ENCODE data around the gene GRID1. TPM values are rescaled to one million over a fixed set of nuclear protein-coding genes. Genes with fewer than 3 reads are reported as not detected.

GRID1 gene
- total RNA-seq, 1 experiment from 2014 or later = 5.6 TPM

DNA sequence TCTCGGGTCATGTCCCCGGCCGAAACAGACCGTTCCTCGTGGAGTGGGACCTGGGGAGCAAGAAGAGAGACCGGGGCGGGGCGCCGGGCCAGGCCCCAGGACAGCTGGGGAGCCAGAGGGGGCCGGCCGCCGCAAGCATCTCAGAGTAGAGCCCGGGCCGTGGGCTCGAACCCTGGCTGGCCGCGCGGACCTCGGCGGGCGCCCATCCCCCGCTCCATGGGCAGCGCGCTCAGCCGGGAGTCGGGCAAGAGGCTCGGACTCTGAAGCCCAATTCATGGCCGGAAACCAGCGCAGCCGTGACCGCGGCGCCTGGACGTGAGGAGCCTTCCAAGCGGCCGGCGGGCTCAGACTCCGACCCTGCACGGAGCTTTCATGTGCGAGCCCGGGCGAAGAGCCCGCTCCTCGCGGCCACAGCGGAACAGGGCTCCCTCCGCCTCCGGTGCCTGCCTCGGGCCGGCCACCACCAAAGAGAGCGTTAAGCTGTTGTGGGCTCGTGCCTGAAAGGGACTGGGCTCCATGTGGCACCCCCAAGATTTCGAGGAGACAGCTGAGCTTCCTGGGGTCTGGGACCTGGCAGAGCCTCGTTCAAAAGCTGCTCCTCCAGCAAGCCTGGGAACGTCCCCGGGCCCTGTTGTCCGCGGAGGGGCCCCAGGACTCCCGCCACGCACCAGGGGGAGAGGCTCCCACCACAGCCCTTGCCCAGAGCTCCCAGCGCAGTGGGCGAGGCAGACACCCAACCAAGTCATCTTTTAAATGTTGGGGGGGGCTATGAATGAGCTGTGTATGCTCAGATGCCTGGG, 757 bp upstream of the GRID1 start:
- Histone ChIP-seq H4K20me1 (ENCODE audit: insufficient read depth) (no peaks in the 10 kb centered on the region), H3K79me2 (ENCODE audit: insufficient read depth, low read length) (no peaks in the 10 kb centered on the region), H3K4me2 (ENCODE audit: low read length) (peak overlapping the region; percentile 87), H3K4me3 (replicated peaks in 1 of 2; ENCODE audit: low read depth in 1 of 2, low read length in 2 of 2) (peak overlapping the region; percentile 20 to 64; a peak in 3 of 4 replicates), H2AFZ (ENCODE audit: low read depth, low read length, poor library complexity, severe bottlenecking) (no peak overlapping the region), H3K4me1 (ENCODE audit: control insufficient read depth in 1 of 2, insufficient read depth in 2 of 2, low read length in 2 of 2) (peaks cover 6 to 14% of the 10 kb centered on the region in 2 experiments; a peak in 3 of 4 replicates), H3K27me3 (ENCODE audit: insufficient read depth, low read length) (no peaks in the 10 kb centered on the region), H3K9me3 (ENCODE audit: control insufficient read depth in 1 of 2, insufficient read depth in 1 of 2, low read depth in 1 of 2, low read length in 2 of 2) (no peaks in the 10 kb centered on the region), H3K36me3 (ENCODE audit: control insufficient read depth in 1 of 2, insufficient read depth in 2 of 2, low read length in 2 of 2) (no peaks in the 10 kb centered on the region), H3K27ac (ENCODE audit: low read depth, low read length) (peak overlapping the region; percentile 43; the same call in 1 of the 2 replicates), H3K9ac (ENCODE audit: low read length) (peak overlapping the region; percentile 40), H3K9me2 (ENCODE audit: insufficient read depth) (no peaks in the 10 kb centered on the region)
- RAD21 ChIA-PET (ENCODE audit: low non-redundant PET in 1 of 2, low total read pairs in 2 of 2, uncharacterized antibody in 2 of 2, unreplicated experiment in 2 of 2) = no interaction called here
- CTCF ChIA-PET = no interaction called here
- no peak for TF ChIP-seq SRF (IDR thresholded peaks at IDR 0.05; ENCODE audit: low read depth)
- no peak for TF ChIP-seq YY1 (IDR thresholded peaks at IDR 0.05; ENCODE audit: extremely low read depth, insufficient replicate concordance, low read depth, low read length)
- TF ChIP-seq CBX3 (IDR thresholded peaks at IDR 0.05; ENCODE audit: low read depth) = no peak
- no peak for TF ChIP-seq CEBPB (IDR thresholded peaks at IDR 0.05; ENCODE audit: low read depth)
- TF ChIP-seq POLR2AphosphoS5 (IDR thresholded peaks at IDR 0.05; ENCODE audit: low read depth, low read length) = no peak
- TF ChIP-seq EZH2phosphoT487 (IDR thresholded peaks at IDR 0.05; ENCODE audit: borderline replicate concordance) = no peak
- intact Hi-C loops (cut with micrococcal nuclease) = no loop called here
- POLR2A ChIA-PET = no interaction called here
- DNase-seq (ENCODE audit: low read depth, low spot score) (no peak), ATAC-seq (no peak)
- BruUV-seq (replicated peaks) = no TSS peak

DNA sequence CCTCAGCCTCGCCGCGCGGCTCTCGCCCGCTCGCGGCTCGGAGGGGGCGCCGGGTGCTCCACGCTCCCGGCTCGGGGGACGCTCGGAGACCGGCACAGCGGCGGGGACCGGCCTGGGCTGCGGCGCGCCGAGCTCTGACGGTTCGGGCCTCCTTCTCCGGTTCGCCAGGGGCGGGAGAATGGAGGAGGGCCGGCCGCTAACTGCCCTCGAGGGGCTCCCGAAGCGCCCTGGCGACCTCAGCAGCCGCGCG, 232 bp upstream of the GRID1 start:
- Histone ChIP-seq H3K27ac (ENCODE audit: low read depth, low read length) (peak overlapping the region; percentile 43; the same call in 1 of the 2 replicates), H3K4me3 (replicated peaks in 1 of 2; ENCODE audit: low read depth in 1 of 2, low read length in 2 of 2) (peak overlapping the region; percentile 20 to 64; a peak in 3 of 4 replicates), H3K9ac (ENCODE audit: low read length) (peak overlapping the region; percentile 40), H3K9me3 (ENCODE audit: control insufficient read depth in 1 of 2, insufficient read depth in 1 of 2, low read depth in 1 of 2, low read length in 2 of 2) (no peaks in the 10 kb centered on the region), H3K4me2 (ENCODE audit: low read length) (peak overlapping the region; percentile 87), H3K36me3 (ENCODE audit: control insufficient read depth in 1 of 2, insufficient read depth in 2 of 2, low read length in 2 of 2) (no peaks in the 10 kb centered on the region), H2AFZ (ENCODE audit: low read depth, low read length, poor library complexity, severe bottlenecking) (no peak overlapping the region), H3K27me3 (ENCODE audit: insufficient read depth, low read length) (no peaks in the 10 kb centered on the region), H3K4me1 (ENCODE audit: control insufficient read depth in 1 of 2, insufficient read depth in 2 of 2, low read length in 2 of 2) (peaks cover 6 to 14% of the 10 kb centered on the region in 2 experiments; a peak in 3 of 4 replicates), H4K20me1 (ENCODE audit: insufficient read depth) (no peaks in the 10 kb centered on the region), H3K9me2 (ENCODE audit: insufficient read depth) (no peaks in the 10 kb centered on the region), H3K79me2 (ENCODE audit: insufficient read depth, low read length) (no peaks in the 10 kb centered on the region)
- no peak for DNase-seq (ENCODE audit: low read depth, low spot score)
- no TSS peak for BruUV-seq (replicated peaks)
- POLR2A ChIA-PET = no interaction called here
- ATAC-seq = peak; percentile 21; the same call in 1 of the 2 replicates
- RAD21 ChIA-PET (ENCODE audit: low non-redundant PET in 1 of 2, low total read pairs in 2 of 2, uncharacterized antibody in 2 of 2, unreplicated experiment in 2 of 2) = no interaction called here
- CTCF ChIA-PET = no interaction called here
- intact Hi-C loops (cut with micrococcal nuclease) = no loop called here
- TF ChIP-seq POLR2AphosphoS5 (IDR thresholded peaks at IDR 0.05; ENCODE audit: low read depth, low read length) (no peak), CBX3 (IDR thresholded peaks at IDR 0.05; ENCODE audit: low read depth) (no peak), JUND (IDR thresholded peaks at IDR 0.05) (no peak), RAD21 (IDR thresholded peaks at IDR 0.05; ENCODE audit: low read depth) (no peak), SRF (IDR thresholded peaks at IDR 0.05; ENCODE audit: low read depth) (no peak)
- TF ChIP-seq, protein P1, sequence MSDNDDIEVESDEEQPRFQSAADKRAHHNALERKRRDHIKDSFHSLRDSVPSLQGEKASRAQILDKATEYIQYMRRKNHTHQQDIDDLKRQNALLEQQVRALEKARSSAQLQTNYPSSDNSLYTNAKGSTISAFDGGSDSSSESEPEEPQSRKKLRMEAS (IDR thresholded peaks at IDR 0.05) = peak; percentile 34; the same call in 1 of the 2 replicates

Measured in HCT116 (cell line).